ENCODE data around the gene PHC2. TPM values are rescaled to one million over a fixed set of nuclear protein-coding genes. Genes with fewer than 3 reads are reported as not detected.
"Not testable (repeated sequence)": the region's sequence is repeated elsewhere in the genome, so short reads cannot be mapped to it uniquely, and the experiment has no call there.

The PHC2 gene
- total RNA-seq, 6 experiments from 2014 or later: 49.3 to 86.5 (median 66.8) TPM

- ATAC-seq: peak in 2 of 4 donors; percentile 34 to 64
- WGBS (ENCODE audit: insufficient coverage, low coverage, low lambda C conversion rate, missing lambda C conversion rate): 85% methylated on average over 9 of the region's 9 CpGs
- no peaks in the 10 kb centered on the region for H3K4me1 ChIP-seq
- no peak for TF ChIP-seq CTCF (IDR thresholded peaks at IDR 0.05)
- TF ChIP-seq POLR2A (IDR thresholded peaks at IDR 0.05): no peak
- H3K27me3 ChIP-seq: no peaks in the 10 kb centered on the region
- H3K36me3 ChIP-seq: no peaks in the 10 kb centered on the region
- no peak overlapping the region for H3K27ac ChIP-seq
- H3K4me3 ChIP-seq: no peak overlapping the region
- intact Hi-C loops (cut with DNase I): no loop called here
- no peaks in the 10 kb centered on the region for H3K9me3 ChIP-seq
- no peak for DNase-seq
These were observed 116.5 kb downstream of the PHC2 start for GRCh38 chr1:33314416-33314815.

- intact Hi-C loops (cut with DNase I): no loop called here
- WGBS (ENCODE audit: insufficient coverage, low coverage, low lambda C conversion rate, missing lambda C conversion rate): 0% methylated on average over 1 of the region's 5 CpGs
- no peaks in the 10 kb centered on the region for H3K27me3 ChIP-seq
- H3K4me3 ChIP-seq: no peak overlapping the region
- TF ChIP-seq POLR2A (IDR thresholded peaks at IDR 0.05) (no peak), CTCF (IDR thresholded peaks at IDR 0.05) (no peak)
- no peaks in the 10 kb centered on the region for H3K36me3 ChIP-seq
- no peaks in the 10 kb centered on the region for H3K4me1 ChIP-seq
- DNase-seq (no peak), ATAC-seq (no peak)
- no peak overlapping the region for H3K27ac ChIP-seq
- no peaks in the 10 kb centered on the region for H3K9me3 ChIP-seq
These were observed 118.5 kb downstream of the PHC2 start for GRCh38 chr1:33312413-33312749.

DNA sequence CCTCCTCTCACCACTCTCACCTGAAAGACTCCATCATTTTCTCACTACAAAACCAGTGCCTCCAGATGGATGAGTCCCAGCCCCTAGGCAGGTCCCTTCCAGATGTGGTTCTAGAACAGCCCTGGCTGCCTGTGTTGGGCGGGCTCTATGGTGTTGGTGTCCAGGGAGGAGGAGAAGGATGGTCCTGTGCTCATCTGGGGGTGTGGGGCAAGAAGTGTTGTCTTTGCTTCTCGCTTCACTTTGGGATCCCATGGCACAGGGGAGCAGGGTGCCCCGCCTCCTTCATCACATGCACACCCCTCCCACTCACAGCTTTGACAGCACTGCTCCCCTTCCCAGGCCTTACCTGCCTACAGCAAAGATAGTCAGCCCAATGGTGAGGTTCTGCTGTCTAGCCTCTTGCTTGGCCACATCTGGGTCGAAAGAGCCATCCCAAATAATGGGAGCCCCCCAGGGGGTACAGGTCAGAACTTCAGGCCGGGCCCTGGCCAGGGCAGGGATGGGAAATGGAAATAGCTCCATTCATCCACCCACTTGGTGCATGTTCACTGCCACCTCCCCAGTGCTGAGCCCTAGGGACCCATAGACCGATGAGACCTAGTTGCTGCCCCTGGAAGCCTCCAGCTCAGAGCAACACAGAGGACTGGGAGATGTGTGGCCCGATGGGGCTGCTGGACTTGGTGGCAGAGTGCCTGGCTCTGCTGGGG is 119.0 kb downstream of the PHC2 start:
- H3K4me1 ChIP-seq: peaks cover 0 to 3% (median 0%) of the 10 kb centered on the region in 4 donors
- H3K27me3 ChIP-seq: no peaks in the 10 kb centered on the region
- H3K36me3 ChIP-seq: no peaks in the 10 kb centered on the region
- H3K4me3 ChIP-seq: no peak overlapping the region
- no peak for ATAC-seq
- no peak for TF ChIP-seq CTCF (IDR thresholded peaks at IDR 0.05)
- no peak for TF ChIP-seq POLR2A (IDR thresholded peaks at IDR 0.05)
- 76% methylated on average over 3 of the region's 7 CpGs for WGBS (ENCODE audit: insufficient coverage, low coverage, low lambda C conversion rate, missing lambda C conversion rate)
- no peak for DNase-seq
- intact Hi-C loops (cut with DNase I): no loop called here
- no peak overlapping the region for H3K27ac ChIP-seq
- H3K9me3 ChIP-seq: no peaks in the 10 kb centered on the region

GRCh38 chr1:33310702-33311101 is 120.2 kb downstream of the PHC2 start:
- ATAC-seq (no peak), DNase-seq (no peak)
- intact Hi-C loops (cut with DNase I): no loop called here
- H3K27ac ChIP-seq: no peak overlapping the region
- WGBS (ENCODE audit: insufficient coverage, low coverage, low lambda C conversion rate, missing lambda C conversion rate): 73% methylated on average over 2 of the region's 8 CpGs
- no peak for TF ChIP-seq POLR2A (IDR thresholded peaks at IDR 0.05)
- no peak for TF ChIP-seq CTCF (IDR thresholded peaks at IDR 0.05)
- no peak overlapping the region for H3K4me3 ChIP-seq
- H3K36me3 ChIP-seq: no peaks in the 10 kb centered on the region
- no peaks in the 10 kb centered on the region for H3K27me3 ChIP-seq
- no peaks in the 10 kb centered on the region for H3K9me3 ChIP-seq
- peaks cover 0 to 5% (median 0%) of the 10 kb centered on the region in 4 donors for H3K4me1 ChIP-seq

DNA sequence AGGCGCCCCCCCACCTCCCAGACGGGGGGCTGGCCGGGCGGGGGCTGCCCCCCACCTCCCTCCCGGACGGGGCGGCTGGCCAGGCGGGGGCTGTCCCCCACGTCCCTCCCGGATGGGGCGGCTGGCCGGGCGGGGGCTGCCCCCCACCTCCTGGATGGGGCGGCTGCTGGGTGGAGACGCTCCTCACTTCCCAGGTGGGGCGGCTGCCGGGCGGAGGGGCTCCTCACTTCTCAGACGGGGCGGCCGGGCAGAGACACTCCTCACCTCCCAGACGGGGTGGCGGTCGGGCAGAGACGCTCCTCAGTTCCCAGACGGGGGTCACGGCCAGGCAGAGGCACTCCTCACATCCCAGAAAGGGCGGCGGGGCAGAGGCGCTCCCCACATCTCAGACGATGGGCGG is 121.5 kb downstream of the PHC2 start:
- H3K4me3 ChIP-seq; H3K27ac ChIP-seq; H3K9me3 ChIP-seq; H3K27me3 ChIP-seq; DNase-seq; intact Hi-C loops (cut with DNase I); H3K4me1 ChIP-seq; H3K36me3 ChIP-seq; ATAC-seq: not testable (repeated sequence)
- whole genome bisulfite sequencing (ENCODE audit: insufficient coverage, low coverage, low lambda C conversion rate, missing lambda C conversion rate): 100% methylated on average over 1 of the region's 32 CpGs
